ENCODE data around the gene MFAP5.

MFAP5 gene

GRCh38 chr12:8662593-8662992, at the start of gene MFAP5:
Gene MFAP5, minus strand, starts transcription at chr12:8662826. Its CDS starts 722 bp downstream, at chr12:8662104.
- DNase-seq: no peak

DNA sequence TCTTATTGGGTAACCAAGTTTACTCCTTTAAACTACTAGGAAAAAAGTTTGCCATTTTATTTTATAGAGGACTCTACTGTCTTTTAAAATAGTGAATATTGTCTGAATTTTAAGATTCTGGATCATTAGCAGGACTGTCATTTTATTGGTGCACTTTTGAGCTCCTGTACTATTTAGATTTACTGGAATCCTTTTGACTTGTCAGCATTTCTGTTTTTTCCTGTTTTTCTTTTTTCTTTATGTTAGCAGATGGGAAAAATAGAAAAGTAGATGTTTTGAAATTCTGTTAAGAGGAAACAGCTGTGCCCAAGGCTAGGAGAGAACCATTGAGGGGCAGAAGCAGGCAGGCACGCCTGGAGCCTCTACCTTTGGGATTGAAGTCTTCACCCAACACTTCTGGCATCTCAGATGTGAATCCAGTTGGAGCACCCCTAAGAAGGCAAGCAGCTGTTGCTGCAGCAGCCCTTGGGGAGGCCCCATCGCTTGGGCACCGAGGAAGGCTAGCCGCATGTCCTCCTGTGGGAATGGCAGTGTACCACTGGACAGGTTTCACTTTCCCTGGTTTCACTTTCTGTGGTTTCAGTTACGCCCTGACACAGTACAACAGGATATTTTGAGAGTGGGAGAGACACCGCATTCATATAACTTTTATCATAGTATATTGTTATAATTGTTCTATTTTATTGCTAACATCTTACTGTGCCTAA, 46.7 kb upstream of the MFAP5 start:
- no peak for DNase-seq

DNA sequence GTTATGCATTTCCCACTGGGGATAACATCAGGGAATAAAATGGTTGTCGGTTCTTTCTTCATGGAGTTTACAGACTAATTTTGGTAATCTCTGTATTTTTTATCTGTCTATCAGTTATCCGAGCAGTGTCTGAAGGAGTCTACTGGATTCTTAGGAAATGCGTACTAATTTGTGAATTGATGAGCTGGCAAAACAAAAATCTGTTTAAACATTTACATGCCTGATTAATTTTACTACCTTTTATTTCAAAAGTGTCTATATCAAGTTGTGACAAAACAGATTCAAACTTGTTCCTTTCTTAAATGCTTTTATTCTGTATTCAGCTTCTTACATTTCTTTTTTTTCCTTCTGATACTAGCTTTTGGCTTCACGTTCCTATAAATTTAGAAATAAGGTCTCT, 39.5 kb upstream of the MFAP5 start:
- no peak for DNase-seq

GRCh38 chr12:8701046-8701660, 38.5 kb upstream of the MFAP5 start:
- no peak for DNase-seq

- no peak for DNase-seq
Observed at GRCh38 chr12:8699714-8700113, 37.1 kb upstream of the MFAP5 start.

- DNase-seq: no peak
Observed at GRCh38 chr12:8698879-8699278, 36.3 kb upstream of the MFAP5 start.

GRCh38 chr12:8698132-8698851, 35.7 kb upstream of the MFAP5 start:
- no peak for DNase-seq

DNA sequence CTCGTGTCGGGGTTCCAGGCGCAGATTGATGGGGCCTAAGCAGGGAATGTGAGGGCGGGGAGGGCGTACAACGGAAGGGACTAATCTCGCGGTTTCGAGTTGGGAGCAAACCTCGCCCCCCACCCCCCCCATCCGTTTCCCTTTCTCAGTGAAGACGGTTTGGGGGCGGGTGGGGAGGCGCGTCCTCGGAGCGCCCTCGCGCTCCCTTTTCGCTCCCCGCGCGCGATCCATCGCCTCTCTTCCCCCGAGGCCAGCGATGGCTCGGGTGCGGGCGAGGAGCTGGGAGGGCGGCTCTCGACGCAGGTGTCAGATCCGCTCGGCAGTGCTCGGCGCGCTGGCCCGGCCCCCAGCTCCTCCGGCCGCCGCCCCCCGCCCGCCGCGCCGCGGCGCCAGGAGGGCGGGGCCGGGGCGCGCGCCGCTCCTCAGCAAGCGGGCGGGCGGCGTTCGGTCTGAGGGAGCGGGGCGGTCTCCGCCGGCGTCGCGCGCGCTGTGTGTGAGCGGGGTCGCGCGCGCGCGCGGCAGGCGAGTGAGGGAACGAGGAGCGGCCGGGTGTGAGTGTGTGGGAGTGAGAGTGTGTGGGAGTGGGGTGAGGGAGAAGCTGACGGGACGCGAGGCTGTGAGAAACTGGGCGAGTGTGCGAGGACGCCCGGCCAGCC, 35.0 kb upstream of the MFAP5 start, which contains the start of gene RIMKLB:
RIMKLB (plus strand) TSS at position 516 of the 656 bp plus-strand sequence. CDS start 15,876 bp downstream, outside the sequence.
- no peak for DNase-seq

- DNase-seq: peak; percentile 10
Observed at GRCh38 chr12:8697120-8697475, 34.5 kb upstream of the MFAP5 start.

DNA sequence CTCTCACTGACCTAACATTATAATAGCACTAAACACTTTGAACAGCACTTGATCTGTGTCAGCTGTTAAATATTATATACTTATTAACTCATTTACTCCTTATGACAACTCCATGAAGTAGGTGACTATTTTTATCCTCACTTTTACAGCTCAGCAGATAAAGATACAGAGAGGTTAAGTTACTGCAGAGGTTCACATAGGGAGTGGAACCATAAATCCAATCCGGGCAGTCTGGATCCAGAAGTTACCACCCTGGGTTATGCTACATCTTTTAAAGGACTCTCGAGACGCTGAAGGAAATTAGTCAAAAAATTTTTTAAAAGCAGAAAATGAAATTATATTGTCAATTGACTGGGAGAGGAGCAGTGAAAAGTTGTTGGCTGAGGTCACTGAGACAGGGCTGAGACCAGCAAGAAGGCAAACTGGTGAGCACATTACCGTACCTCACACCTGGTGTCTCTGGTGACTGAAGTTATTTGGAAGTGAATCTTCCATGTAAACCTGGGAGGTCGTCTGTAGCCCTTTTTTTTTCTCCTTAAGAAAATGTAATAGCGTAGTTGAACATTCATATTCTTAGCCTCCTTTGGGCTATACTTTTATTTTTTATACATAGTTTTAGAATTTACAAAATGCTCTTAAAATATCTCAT, 33.9 kb upstream of the MFAP5 start:
- DNase-seq: no peak

DNA sequence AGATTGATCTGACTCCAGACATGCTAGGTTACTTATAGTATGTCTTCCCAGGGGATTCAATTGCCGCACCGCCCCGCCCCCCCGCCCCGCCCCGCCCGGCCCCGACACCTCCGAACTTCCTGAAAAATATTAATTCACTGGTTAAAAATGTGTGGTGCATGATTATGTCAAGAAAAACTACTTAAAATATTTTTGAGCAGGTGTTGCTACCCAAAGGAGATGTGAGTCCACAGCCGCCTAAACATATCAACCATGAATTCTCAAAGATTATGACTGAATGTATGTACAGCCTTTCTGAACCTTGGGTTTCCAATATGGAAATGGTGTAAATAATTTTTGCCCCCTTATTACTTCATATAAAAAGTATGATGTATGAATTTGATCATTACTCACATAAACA, 32.5 kb upstream of the MFAP5 start:
- DNase-seq: no peak

- DNase-seq: no peak
Observed at GRCh38 chr12:8692573-8692972, 29.9 kb upstream of the MFAP5 start.

GRCh38 chr12:8689681-8690080, 27.1 kb upstream of the MFAP5 start:
- no peak for DNase-seq

DNA sequence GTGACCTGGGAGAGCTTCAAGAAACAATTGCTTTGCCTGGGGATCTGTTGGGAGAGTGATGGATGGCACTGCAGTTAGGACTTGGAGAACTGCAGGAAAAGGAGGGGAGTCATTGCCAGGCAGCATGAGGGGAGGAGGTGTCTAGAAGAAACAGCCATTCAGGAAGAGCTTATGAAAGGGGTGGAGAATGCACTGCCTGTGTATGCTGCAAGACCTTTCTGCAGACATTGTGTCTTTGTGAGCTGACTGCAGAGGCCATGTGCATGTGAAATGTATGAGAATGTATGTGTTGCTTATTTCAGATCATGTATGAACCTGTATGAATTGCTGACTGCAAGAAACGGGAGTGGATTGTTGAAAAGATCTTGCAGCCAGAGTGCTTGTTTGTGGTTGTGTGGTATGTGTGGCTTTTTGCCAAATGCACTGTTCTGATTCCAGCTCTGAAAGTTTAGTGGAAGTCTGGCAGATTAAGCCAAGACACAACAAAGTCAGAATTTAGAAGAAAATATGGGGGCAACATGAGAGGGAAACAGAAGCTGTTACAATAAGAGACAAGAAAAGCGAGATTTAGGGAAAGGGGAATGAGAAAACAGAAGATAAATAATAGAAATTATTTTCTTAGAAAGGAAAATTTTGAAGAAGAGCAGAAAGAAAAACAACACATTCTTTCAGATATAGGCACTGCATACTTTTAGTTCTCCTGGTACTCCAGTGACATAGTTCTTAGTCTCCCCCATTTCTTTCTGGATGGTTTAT, 25.4 kb upstream of the MFAP5 start:
- no peak for DNase-seq

DNA sequence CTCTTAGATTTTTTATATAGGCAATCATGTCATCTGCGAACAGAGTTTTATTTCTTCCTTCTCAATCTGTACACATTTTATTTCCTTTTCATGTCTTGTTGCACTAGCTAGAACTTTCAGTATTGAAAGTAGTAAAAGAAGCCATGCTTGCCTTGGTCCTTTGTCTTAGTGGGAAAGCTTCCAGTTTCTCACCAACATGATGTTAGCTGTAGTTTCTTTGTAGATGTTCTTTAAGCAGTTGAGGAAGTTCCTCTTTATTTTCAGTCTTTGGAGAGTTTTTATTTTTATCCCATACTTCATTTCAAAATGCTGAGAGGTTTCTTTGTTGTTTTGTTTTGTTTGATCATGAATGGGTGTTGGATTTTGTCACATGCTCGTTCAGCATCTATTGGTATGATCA, 22.4 kb upstream of the MFAP5 start:
- no peak for DNase-seq

DNA sequence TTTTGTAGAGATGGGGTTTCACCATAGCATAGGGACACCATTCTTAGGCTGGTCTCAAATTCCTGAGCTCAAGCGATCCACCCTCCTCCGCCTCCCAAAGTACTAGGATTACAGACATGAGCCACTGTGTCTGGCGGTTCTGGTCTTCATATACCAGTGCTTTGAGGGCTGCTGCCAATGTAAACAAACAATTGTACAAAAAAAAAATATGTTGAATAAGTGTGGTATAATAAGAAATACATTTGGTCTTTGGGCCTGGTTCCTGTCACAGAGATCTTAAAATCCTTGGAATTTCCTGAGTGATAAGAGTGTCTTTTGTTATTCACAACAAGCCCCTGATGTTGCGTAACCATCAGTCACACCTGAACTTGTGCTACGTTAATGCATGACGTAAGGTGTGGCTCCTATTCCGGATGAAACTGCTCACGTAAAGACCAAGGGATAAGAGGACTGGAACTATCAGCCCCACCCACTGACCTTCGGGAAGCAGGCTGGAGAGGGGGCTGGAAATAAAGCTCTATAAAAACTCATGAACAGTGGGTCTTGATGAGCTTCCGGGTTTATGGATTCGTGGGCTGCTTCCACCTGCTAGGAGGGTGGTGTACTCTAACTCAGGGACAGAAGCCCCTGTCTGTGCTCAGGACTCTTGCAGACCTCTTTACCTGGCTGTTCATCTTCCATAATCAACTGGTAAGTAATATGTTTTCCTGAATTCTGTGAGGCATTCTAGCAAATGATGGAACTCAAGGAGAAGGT, 18.7 kb upstream of the MFAP5 start:
- DNase-seq: no peak

DNA sequence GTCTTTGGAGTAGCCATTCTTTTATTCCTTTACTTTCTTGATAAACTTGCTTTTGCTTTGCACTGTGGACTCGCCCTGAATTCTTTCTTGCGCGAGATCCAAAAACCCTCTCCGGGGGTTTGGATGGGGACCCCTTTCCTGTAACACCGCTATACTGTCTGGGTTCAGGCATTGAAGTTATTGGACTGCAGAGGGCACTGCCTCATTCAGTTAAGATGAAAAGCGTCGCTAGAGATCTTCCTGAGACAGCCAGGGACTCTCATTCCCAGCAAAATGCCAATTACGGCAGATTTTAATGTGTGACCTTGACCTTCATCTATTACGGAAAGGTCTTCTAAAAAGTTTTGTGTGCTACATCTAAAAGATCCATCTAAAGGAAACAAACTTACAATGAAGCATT, 17.9 kb upstream of the MFAP5 start:
- no peak for DNase-seq

- no peak for DNase-seq
Observed at GRCh38 chr12:8678661-8679111, 16.1 kb upstream of the MFAP5 start.

- DNase-seq: no peak
Observed at GRCh38 chr12:8677362-8677761, 14.7 kb upstream of the MFAP5 start.

DNA sequence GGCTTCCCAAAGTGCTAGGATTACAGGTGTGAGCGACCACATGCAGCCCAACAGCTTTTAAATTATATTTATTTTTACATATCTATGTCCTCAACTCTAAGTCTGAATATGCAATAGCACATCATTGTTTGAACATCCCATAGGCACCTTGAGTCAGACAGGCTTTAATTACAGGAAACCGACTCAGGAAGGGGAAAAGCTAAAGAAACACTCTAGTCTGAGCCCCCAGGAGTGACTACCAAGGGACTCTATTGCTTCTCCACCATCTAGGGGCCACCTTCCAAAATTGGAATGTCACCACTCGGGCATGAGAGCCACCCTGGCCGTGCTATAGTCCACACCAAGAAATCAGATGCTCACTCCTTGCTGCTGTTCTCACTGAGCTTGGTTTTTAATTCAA, 14.0 kb upstream of the MFAP5 start:
- no peak for DNase-seq

GRCh38 chr12:8675591-8676036, 13.0 kb upstream of the MFAP5 start:
- no peak for DNase-seq

Measured in NCI-H524 treated with DMSO at 0.1 percent for 48 hours (cell line).